Astrocyte of the spinal cord (primary cell): ENCODE measurements around the gene ZNF853.

Experiments
- DNase-seq: peaks from one replicate; pipeline ENCODE4 v3.0.0; 2011; ENCODE audit warnings: low read depth, low spot score
- H3K4me3 ChIP-seq: 2 replicates; pipeline ENCODE4 v1.5.1; 2011; ENCODE audit warnings: low read depth, mild to moderate bottlenecking, low read length, moderate library complexity
- in situ Hi-C: cut with HindIII; loops from 2 replicates; pipeline ENCODE4 v1.10.0; 2017; ENCODE audit warnings: low sequenced_read_pairs
- TF ChIP-seq, protein P1 (sequence below): IDR thresholded peaks from 2 replicates; pipeline ENCODE4 v1.5.1; 2012; ENCODE audit warnings: low read depth, mild to moderate bottlenecking, low read length, inconsistent platforms

The ZNF853 gene

DNA sequence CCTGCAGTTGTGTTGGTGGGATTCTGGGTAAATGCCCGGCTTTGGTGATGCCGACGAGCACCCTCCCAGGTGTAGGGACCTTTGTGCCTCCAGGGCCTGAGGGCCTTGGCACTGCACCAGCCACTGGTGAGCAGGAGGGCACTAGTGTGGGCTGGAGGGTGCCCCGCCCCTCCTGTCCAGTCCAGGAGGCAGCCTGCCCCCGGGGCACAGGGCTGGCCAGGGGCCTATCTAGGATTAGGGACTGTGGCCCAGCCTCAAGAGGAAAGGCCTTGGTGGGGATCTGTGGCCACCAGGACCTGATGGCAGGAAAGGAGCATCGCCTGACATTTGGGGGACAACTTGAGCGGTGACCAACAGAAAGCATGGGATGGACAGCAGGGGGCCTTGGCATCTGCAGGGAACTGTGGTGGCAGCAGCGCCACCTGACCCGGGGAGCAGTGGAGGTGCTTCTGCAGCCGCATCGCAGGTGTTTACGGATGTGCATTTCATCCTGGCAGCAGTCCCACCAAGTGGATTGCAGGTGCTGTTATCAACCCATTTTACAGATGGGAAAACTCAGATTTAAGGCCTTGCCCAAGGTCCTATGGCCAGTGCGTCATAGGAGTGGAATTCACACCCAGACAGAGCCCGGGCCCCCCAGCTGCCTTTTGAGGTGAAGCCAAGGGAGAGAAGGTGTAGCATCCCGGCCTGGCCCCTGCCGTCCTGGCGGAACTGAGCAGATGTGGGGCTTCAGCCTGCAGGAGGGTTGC is 32.8 kb downstream of the ZNF853 start:
- H3K4me3 ChIP-seq = no peak overlapping the region
- TF ChIP-seq, protein P1, sequence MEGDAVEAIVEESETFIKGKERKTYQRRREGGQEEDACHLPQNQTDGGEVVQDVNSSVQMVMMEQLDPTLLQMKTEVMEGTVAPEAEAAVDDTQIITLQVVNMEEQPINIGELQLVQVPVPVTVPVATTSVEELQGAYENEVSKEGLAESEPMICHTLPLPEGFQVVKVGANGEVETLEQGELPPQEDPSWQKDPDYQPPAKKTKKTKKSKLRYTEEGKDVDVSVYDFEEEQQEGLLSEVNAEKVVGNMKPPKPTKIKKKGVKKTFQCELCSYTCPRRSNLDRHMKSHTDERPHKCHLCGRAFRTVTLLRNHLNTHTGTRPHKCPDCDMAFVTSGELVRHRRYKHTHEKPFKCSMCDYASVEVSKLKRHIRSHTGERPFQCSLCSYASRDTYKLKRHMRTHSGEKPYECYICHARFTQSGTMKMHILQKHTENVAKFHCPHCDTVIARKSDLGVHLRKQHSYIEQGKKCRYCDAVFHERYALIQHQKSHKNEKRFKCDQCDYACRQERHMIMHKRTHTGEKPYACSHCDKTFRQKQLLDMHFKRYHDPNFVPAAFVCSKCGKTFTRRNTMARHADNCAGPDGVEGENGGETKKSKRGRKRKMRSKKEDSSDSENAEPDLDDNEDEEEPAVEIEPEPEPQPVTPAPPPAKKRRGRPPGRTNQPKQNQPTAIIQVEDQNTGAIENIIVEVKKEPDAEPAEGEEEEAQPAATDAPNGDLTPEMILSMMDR = no peak
- DNase-seq = no peak
- in situ Hi-C loops = no loop called here

DNA sequence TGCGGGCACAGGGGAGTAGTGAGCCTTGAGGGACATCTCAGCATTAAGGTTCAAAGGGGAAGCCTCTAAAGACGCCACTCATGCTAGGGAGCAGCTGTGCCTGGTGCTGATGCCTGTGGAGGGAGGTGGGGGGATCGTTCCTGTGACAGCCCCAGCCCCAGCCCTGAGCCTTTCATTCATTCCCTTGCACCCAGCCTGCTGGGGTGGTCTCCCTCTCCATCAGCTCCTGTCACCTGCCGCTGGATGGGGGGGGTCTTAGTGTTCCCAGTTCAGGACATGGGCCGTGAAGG is 33.4 kb downstream of the ZNF853 start:
- TF ChIP-seq, protein P1 = no peak

DNA sequence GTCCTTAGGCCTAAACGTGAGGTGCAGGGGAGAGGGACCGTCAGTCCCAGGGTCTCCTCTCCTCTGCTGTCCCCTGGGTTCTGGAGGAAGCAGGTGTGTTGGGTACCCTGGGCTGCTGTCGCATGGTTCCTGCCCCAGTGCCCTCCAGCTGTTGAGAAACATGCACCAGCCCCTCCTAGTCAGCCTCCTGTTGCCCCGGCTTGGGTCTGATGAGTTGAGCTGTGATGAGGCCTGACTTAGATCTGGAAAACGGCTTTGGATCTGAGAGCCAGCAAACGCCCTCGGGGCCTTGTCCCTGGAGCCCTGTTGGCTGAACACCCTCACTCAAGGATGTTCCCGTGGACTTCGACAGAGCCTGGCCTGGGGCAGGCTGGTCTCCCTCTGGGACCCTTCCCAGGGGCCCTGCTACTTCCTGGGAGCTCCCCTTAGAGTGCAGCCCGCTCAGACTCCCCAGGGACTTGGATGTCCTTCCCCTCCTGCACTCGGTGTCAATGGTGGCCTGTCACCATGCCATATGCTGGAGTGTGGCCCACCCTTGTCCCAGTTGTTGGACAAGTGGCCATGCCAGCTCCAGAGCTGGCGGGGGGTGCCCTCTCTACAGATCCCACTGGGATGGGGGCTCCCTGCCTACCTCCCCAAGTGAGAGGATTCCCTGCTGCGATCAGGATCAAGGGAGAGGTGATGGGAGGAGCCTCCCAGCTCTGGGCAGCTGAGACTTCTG is 34.0 kb downstream of the ZNF853 start:
- DNase-seq = no peak

More for the DNA sequence above, 33.4 kb downstream of the ZNF853 start:
- in situ Hi-C loops = no loop called here
- no peak overlapping the region for H3K4me3 ChIP-seq
- no peak for DNase-seq

DNA sequence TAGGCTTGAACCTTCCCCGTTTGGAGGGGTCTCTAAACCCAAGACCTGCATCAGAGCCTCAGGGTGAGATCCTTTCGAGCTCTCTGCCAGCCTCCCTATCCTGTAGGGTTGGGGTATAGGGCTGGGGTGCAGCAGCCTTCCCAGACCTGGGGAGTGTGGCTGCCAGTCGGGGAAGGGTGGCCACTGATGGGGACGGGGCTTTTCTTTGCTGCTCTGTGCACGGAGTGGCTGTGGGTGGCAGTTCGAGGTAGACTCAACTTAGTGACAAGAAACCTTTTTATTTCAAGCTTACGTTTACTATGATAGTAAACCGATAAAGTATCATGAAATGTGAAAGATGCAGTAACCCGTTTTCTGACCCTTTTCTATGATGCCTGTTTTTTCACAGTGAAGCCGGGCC is 34.7 kb downstream of the ZNF853 start:
- in situ Hi-C loops = no loop called here
- no peak for DNase-seq
- TF ChIP-seq, protein P1 = no peak
- H3K4me3 ChIP-seq = no peak overlapping the region

More for the DNA sequence above, 34.0 kb downstream of the ZNF853 start:
- H3K4me3 ChIP-seq = no peak overlapping the region
- in situ Hi-C loops = no loop called here
- TF ChIP-seq, protein P1 = no peak

DNA sequence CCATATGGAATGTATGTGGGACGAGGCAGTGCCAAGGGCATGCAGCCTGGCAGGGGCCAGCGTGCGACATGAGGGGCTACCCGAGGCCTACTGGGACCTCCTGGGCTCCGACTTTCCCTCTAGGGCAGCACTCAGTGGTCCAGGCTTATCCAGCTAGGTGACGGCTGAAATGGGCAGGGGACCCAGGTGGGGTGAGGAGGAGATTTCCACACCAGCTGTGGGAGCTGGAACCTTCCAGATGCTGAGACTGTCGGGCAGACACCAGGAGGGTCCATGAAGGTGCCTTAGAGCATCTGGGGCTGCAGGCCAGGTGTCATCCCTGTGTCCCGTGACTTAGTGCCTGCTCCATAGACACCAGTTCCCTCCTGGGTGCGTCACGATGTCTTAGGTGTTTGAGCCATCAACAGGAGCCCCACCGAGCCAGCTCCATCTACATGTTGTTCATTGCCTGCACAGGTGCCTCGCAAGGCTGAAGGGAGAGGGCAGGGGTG is 35.2 kb downstream of the ZNF853 start:
- H3K4me3 ChIP-seq = no peak overlapping the region
- in situ Hi-C loops = no loop called here
- no peak for DNase-seq
- TF ChIP-seq, protein P1 = no peak

DNA sequence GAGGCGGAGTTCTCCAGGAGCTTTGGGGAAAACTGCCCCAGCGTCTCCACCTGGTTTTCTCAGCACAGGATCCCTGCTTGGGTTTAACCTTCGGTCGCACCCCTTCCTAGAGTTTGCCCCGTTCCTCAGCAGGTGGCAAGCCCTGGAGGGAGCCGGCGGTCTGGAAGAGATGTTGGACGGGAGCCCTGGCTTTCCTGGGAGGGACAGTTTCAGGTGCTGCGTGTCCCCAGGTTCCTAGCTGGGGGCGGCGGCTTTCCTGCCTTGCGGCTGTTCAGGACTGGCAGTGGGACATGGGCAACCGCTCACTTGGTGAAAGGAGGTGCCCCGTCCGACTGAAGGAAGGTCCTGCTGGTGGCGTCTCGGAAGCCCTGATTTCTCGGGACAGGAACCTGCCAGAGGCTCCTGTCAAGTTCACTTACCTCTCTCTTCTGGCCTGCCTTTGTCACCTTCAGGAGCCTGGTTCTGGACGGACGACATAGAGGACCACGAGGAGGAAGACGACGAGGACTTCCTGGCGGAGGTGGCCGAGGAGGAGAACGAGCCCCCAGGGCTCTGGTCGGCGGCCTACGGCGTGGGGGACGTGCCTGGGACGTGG is 36.5 kb downstream of the ZNF853 start:
- in situ Hi-C loops = no loop called here
- DNase-seq = no peak
- TF ChIP-seq, protein P1 = no peak
- no peak overlapping the region for H3K4me3 ChIP-seq
